Liver (tissue), 3 donors: ENCODE results near the gene PAX7.

ENCODE experiments used
- CTCF ChIP-seq: fragments of 150-350 bp; IDR thresholded peaks from 2 replicates; pipeline ENCODE4 v1.5.1; 2017; ENCODE audit warnings: improper control_type of control experiment, low read depth, low read length; ENCODE audit not compliant: missing input control
- JUND ChIP-seq, 2 donors: IDR thresholded peaks; 2 replicates each; pipeline ENCODE4 v1.6.1; 2016; ENCODE audit warnings: antibody characterized with exemption in 2 of 2
- MAX ChIP-seq: IDR thresholded peaks from 2 replicates; pipeline ENCODE4 v1.6.1; 2016; ENCODE audit warnings: antibody characterized with exemption
- RAD21 ChIP-seq, 2 donors: IDR thresholded peaks; 2 replicates each; pipeline ENCODE4 v1.6.1; 2016; ENCODE audit warnings: antibody characterized with exemption in 2 of 2, mild to moderate bottlenecking in 2 of 2
- REST ChIP-seq: IDR thresholded peaks from 2 replicates; pipeline ENCODE4 v1.6.1; 2016; ENCODE audit warnings: antibody characterized with exemption, mild to moderate bottlenecking
- RXRA ChIP-seq, 2 donors: IDR thresholded peaks; 2 replicates each; pipeline ENCODE4 v1.6.1; 2017 to 2018; ENCODE audit warnings: antibody characterized with exemption in 2 of 2, mild to moderate bottlenecking in 1 of 2
- YY1 ChIP-seq: IDR thresholded peaks from 2 replicates; pipeline ENCODE4 v1.6.1; 2016; ENCODE audit warnings: antibody characterized with exemption, mild to moderate bottlenecking
- ZBTB33 ChIP-seq: IDR thresholded peaks from 2 replicates; pipeline ENCODE4 v1.6.1; 2016; ENCODE audit warnings: antibody characterized with exemption
- donor health status: healthy.
- donor health status: healthy.

GRCh38 chr1:18700530-18700929, 69.9 kb downstream of the PAX7 start:
- TF ChIP-seq ZBTB33, result no peak
- no peak for TF ChIP-seq JUND (IDR thresholded peaks at IDR 0.05)
- TF ChIP-seq REST, result no peak
- TF ChIP-seq CTCF, result no peak
- TF ChIP-seq RXRA (IDR thresholded peaks at IDR 0.05), result no peak
- TF ChIP-seq MAX, result no peak
- TF ChIP-seq RAD21 (IDR thresholded peaks at IDR 0.05), result no peak
- no peak for TF ChIP-seq YY1
